AG04449 (cell line): Measurements from ENCODE around the gene ELL3.

Experiments used
- CTCF ChIA-PET: fragments of 350-600 bp; formaldehyde crosslinking; extraction: SDS; loops from one replicate; lab custom pipeline; 2021; ENCODE audit warnings: antibody characterized with exemption; lab: Yijun Ruan, JAX
- POLR2A ChIA-PET: fragments of 400-600, 350-600 bp; formaldehyde crosslinking; extraction: SDS; loops from one replicate; lab custom pipeline; 2020; ENCODE audit warnings: antibody characterized with exemption, inconsistent platforms; lab: Yijun Ruan, JAX
- DNase-seq: peaks from one replicate; pipeline ENCODE4 v3.0.0-alpha.2; 2010; ENCODE audit warnings: low read depth, low spot score
- H3K4me3 ChIP-seq: 2 replicates; pipeline ENCODE4 v1.5.1; 2011; ENCODE audit warnings: low read depth, mild to moderate bottlenecking, control low read depth, low read length
- CTCF ChIP-seq: IDR thresholded peaks from one replicate; pipeline ENCODE4 v1.5.1; 2011; ENCODE audit warnings: mild to moderate bottlenecking, moderate library complexity, low read length, control low read depth, inconsistent platforms; ENCODE audit not compliant: insufficient read depth; ENCODE audit errors: missing control alignments

ELL3 gene

GRCh38 chr15:43792761-43793476 lies 16.2 kb upstream of the ELL3 start:
- CTCF ChIA-PET, result interaction anchor here (1.4 to 4.1 kb wide), 3 partner anchors 12 to 22 kb away, joined by 4 to 20 read pairs (median 17); partner anchors contain the start of gene ELL3
- H3K4me3 ChIP-seq, result peak overlapping the region; percentile 100
- DNase-seq, result no peak
- POLR2A ChIA-PET, result interaction anchor here (0.6 to 1.0 kb wide), 4 partner anchors 16 to 1690 kb away, joined by 3 to 5 read pairs (median 4); partner anchors contain the start of gene MFAP1
- TF ChIP-seq CTCF, result peak; percentile 18

GRCh38 chr15:43791993-43792760 lies 15.4 kb upstream of the ELL3 start, which contains the start of gene SERF2:
Gene SERF2, plus strand, starts transcription at chr15:43792320. Its CDS starts 57 bp downstream, at chr15:43792377.
- DNase-seq, result peak; percentile 96
- ChIA-PET POLR2A (interaction anchor here (0.6 to 1.1 kb wide), 3 partner anchors 8 to 1690 kb away, joined by 3 to 5 read pairs (median 4); partner anchors contain the start of genes HYPK and MFAP1), CTCF (interaction anchor here (1.2 to 4.1 kb wide), 4 partner anchors 11 to 21 kb away, joined by 3 to 20 read pairs (median 12); partner anchors contain the start of gene ELL3)
- H3K4me3 ChIP-seq, result peak within 1 kb of the TSS; percentile 100
- no peak for TF ChIP-seq CTCF

- ChIA-PET POLR2A (interaction anchor here (1.2 to 2.3 kb wide), 2 partner anchors 11 to 13 kb away, joined by 4 to 8 read pairs; partner anchors contain the start of genes ELL3, HYPK and SERINC4), CTCF (interaction anchor here (1.3 to 4.5 kb wide), 4 partner anchors 8 to 25 kb away, joined by 3 to 34 read pairs (median 6); partner anchors contain the start of gene ELL3)
- no peak overlapping the region for H3K4me3 ChIP-seq
- TF ChIP-seq CTCF, result no peak
- no peak for DNase-seq
These were observed 12.6 kb upstream of the ELL3 start for GRCh38 chr15:43789409-43789808.

- CTCF ChIA-PET, result interaction anchor here (0.9 to 4.4 kb wide), 3 partner anchors 9 to 15 kb away, joined by 4 to 34 read pairs (median 20); no protein-coding TSS in a partner anchor
- no peak overlapping the region for H3K4me3 ChIP-seq
These were observed 2.2 kb upstream of the ELL3 start for GRCh38 chr15:43779016-43779415.

GRCh38 chr15:43777267-43777914 lies 625 bp upstream of the ELL3 start:
- TF ChIP-seq CTCF, result peak; percentile 83
- peak overlapping the region; percentile 73 for H3K4me3 ChIP-seq
- POLR2A ChIA-PET, result interaction anchor here (0.8 to 1.5 kb wide), 5 partner anchors 11 to 23 kb away, joined by 3 to 8 read pairs (median 5); partner anchors contain the start of genes HYPK and SERINC4
- CTCF ChIA-PET, result interaction anchor here (0.7 to 4.4 kb wide), 10 partner anchors 9 to 492 kb away, joined by 3 to 34 read pairs (median 6); partner anchors contain the start of gene SERF2
- DNase-seq, result no peak

More at GRCh38 chr15:43779016-43779415, 2.2 kb upstream of the ELL3 start:
- no peak for DNase-seq
- POLR2A ChIA-PET, result no interaction called here
- no peak for TF ChIP-seq CTCF
